HEK293 (cell line): ENCODE results near the gene CREB5.

ENCODE experiments used
- CTCF ChIA-PET: fragments of 350-600 bp; formaldehyde crosslinking; extraction: SDS; loops from one replicate; lab custom pipeline; 2021; ENCODE audit warnings: antibody characterized with exemption; lab: Yijun Ruan, JAX
- POLR2A ChIA-PET: fragments of 300-600 bp; formaldehyde crosslinking; extraction: SDS; loops from one replicate; lab custom pipeline; 2020; ENCODE audit warnings: antibody characterized with exemption, inconsistent platforms; lab: Yijun Ruan, JAX
- H3K27ac ChIP-seq: fragments of 200-500 bp; sonication (Bioruptor generic); 2 replicates; pipeline ENCODE4 v1.5.1; 2014; ENCODE audit warnings: low read depth, low read length, control low read depth, inconsistent platforms; ENCODE audit errors: extremely low read depth
- H3K36me3 ChIP-seq, 2 experiments: fragments of 200-500 bp in 1 of 2; sonication (Bioruptor generic) in 1 of 2; 1 replicate in 1 of 2; 2 replicates in 1 of 2; pipeline ENCODE4 v1.5.1; 2014 to 2017; ENCODE audit warnings: inconsistent platforms in 2 of 2, low read length in 2 of 2; ENCODE audit not compliant: control insufficient read depth in 2 of 2, insufficient read depth in 1 of 2
- H3K4me1 ChIP-seq: fragments of 200-500 bp; sonication (Bioruptor generic); 2 replicates; pipeline ENCODE4 v1.5.1; 2014; ENCODE audit warnings: mild to moderate bottlenecking, low read length, inconsistent platforms; ENCODE audit not compliant: control insufficient read depth, insufficient read depth
- H3K4me3 ChIP-seq: 2 replicates; pipeline ENCODE4 v1.5.1; 2011; ENCODE audit warnings: low read depth, mild to moderate bottlenecking, control low read depth, low read length, moderate library complexity
- H3K9me3 ChIP-seq: fragments of 200-500 bp; sonication (Bioruptor generic); 2 replicates; pipeline ENCODE4 v1.5.1; 2014; ENCODE audit warnings: low read depth, low read length, inconsistent platforms; ENCODE audit not compliant: control insufficient read depth, insufficient read depth
- BCL11A ChIP-seq: fragments of 450-650 bp; formaldehyde crosslinking; IDR thresholded peaks from 2 replicates; pipeline ENCODE4 v1.5.1; 2016; ENCODE audit warnings: low read depth, missing biosample characterization, missing genetic modification characterization
- EGR2 ChIP-seq: fragments of 450-650 bp; formaldehyde crosslinking; IDR thresholded peaks from 2 replicates; pipeline ENCODE4 v1.5.1; 2016; ENCODE audit warnings: low read depth, missing biosample characterization, missing genetic modification characterization
- GFI1B ChIP-seq: fragments of 450-650 bp; formaldehyde crosslinking; IDR thresholded peaks from 2 replicates; pipeline ENCODE4 v1.5.1; 2016; ENCODE audit warnings: missing biosample characterization, missing genetic modification characterization
- SCRT2 ChIP-seq: fragments of 450-650 bp; formaldehyde crosslinking; IDR thresholded peaks from 2 replicates; pipeline ENCODE4 v1.5.1; 2016; ENCODE audit warnings: missing biosample characterization, missing genetic modification characterization
- TCF7L2 ChIP-seq: IDR thresholded peaks from 2 replicates; pipeline ENCODE4 v1.6.1; 2011; ENCODE audit warnings: low read depth, mild to moderate bottlenecking, inconsistent platforms, low read length, moderate library complexity, borderline replicate concordance
- ZBTB1 ChIP-seq: fragments of 450-650 bp; formaldehyde crosslinking; IDR thresholded peaks from 2 replicates; pipeline ENCODE4 v1.5.1; 2016; ENCODE audit warnings: missing biosample characterization, missing genetic modification characterization
- ZFP41 ChIP-seq: fragments of 450-650 bp; formaldehyde crosslinking; IDR thresholded peaks from 2 replicates; pipeline ENCODE4 v1.5.1; 2016; ENCODE audit warnings: missing biosample characterization, missing genetic modification characterization, borderline replicate concordance
- ZNF132 ChIP-seq: fragments of 450-650 bp; formaldehyde crosslinking; IDR thresholded peaks from 2 replicates; pipeline ENCODE4 v1.5.1; 2017; ENCODE audit warnings: missing biosample characterization, missing genetic modification characterization, borderline replicate concordance
- ZNF140 ChIP-seq: fragments of 450-650 bp; formaldehyde crosslinking; IDR thresholded peaks from 2 replicates; pipeline ENCODE4 v1.5.1; 2016; ENCODE audit warnings: missing biosample characterization, missing genetic modification characterization
- ZNF248 ChIP-seq: fragments of 450-650 bp; formaldehyde crosslinking; IDR thresholded peaks from 2 replicates; pipeline ENCODE4 v1.5.1; 2017; ENCODE audit warnings: missing biosample characterization, missing genetic modification characterization
- ZNF354C ChIP-seq: fragments of 450-650 bp; formaldehyde crosslinking; IDR thresholded peaks from 2 replicates; pipeline ENCODE4 v1.5.1; 2016; ENCODE audit warnings: missing biosample characterization, missing genetic modification characterization, low read depth, borderline replicate concordance
- ZNF404 ChIP-seq: fragments of 450-650 bp; formaldehyde crosslinking; IDR thresholded peaks from 2 replicates; pipeline ENCODE4 v1.5.1; 2017; ENCODE audit warnings: missing biosample characterization, missing genetic modification characterization
- ZNF501 ChIP-seq: fragments of 450-650 bp; formaldehyde crosslinking; IDR thresholded peaks from 2 replicates; pipeline ENCODE4 v1.5.1; 2016; ENCODE audit warnings: missing biosample characterization, missing genetic modification characterization
- ZNF514 ChIP-seq: fragments of 450-650 bp; formaldehyde crosslinking; IDR thresholded peaks from 2 replicates; pipeline ENCODE4 v1.5.1; 2016; ENCODE audit warnings: missing biosample characterization, missing genetic modification characterization
- ZNF555 ChIP-seq: fragments of 450-650 bp; formaldehyde crosslinking; conservative IDR thresholded peaks from 2 replicates; pipeline ENCODE4 v1.5.1; 2017; ENCODE audit warnings: missing biosample characterization, mild to moderate bottlenecking, missing genetic modification characterization, inconsistent platforms
- ZNF558 ChIP-seq: fragments of 450-650 bp; formaldehyde crosslinking; IDR thresholded peaks from 2 replicates; pipeline ENCODE4 v1.5.1; 2016; ENCODE audit warnings: missing biosample characterization, missing genetic modification characterization
- ZNF654 ChIP-seq: fragments of 450-650 bp; formaldehyde crosslinking; IDR thresholded peaks from 2 replicates; pipeline ENCODE4 v1.5.1; 2016; ENCODE audit warnings: low read depth, missing biosample characterization, missing genetic modification characterization
- ZNF785 ChIP-seq: fragments of 450-650 bp; formaldehyde crosslinking; IDR thresholded peaks from 2 replicates; pipeline ENCODE4 v1.5.1; 2016; ENCODE audit warnings: missing biosample characterization, missing genetic modification characterization
- ZNF830 ChIP-seq: fragments of 450-650 bp; IDR thresholded peaks from 2 replicates; pipeline ENCODE4 v1.5.0; 2018; ENCODE audit warnings: missing biosample characterization, missing genetic modification characterization, low read depth, mild to moderate bottlenecking, moderate library complexity
- TF ChIP-seq, protein P1 (sequence below): fragments of 450-650 bp; formaldehyde crosslinking; IDR thresholded peaks from 2 replicates; pipeline ENCODE4 v1.5.1; 2016; ENCODE audit warnings: missing biosample characterization, missing genetic modification characterization
- TF ChIP-seq, protein P2 (sequence below): fragments of 450-650 bp; formaldehyde crosslinking; IDR thresholded peaks from 2 replicates; pipeline ENCODE4 v1.5.1; 2016; ENCODE audit warnings: missing biosample characterization, missing genetic modification characterization
- TF ChIP-seq, protein P3 (sequence below): fragments of 450-650 bp; formaldehyde crosslinking; IDR thresholded peaks from 2 replicates; pipeline ENCODE4 v1.5.1; 2016; ENCODE audit warnings: missing biosample characterization, missing genetic modification characterization
- TF ChIP-seq, protein P4 (sequence below): fragments of 450-650 bp; formaldehyde crosslinking; IDR thresholded peaks from 2 replicates; pipeline ENCODE4 v1.5.1; 2017; ENCODE audit warnings: missing biosample characterization, mild to moderate bottlenecking, missing genetic modification characterization, moderate library complexity
- TF ChIP-seq, protein P5 (sequence below): fragments of 450-650 bp; formaldehyde crosslinking; IDR thresholded peaks from 2 replicates; pipeline ENCODE4 v1.5.1; 2016; ENCODE audit warnings: missing biosample characterization, missing genetic modification characterization, low read depth

The CREB5 gene

DNA sequence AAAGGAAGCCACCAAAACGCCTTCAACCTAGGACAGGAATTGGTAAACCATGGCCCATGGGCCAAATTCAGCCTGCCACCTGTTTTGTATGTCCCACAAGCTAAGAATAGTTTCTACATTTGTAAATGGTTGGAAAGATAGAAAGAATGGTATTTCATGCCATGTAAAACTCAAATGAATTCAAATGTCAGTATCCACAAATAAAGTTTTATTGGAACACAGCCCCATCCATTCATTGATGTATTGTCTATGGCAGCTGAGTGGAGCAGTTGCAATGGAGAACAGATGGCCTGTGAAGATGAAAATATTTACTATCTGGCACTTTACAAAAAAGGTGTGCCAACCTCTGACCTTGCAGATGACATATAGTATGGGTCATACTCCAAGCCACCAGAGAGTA lies 236.9 kb downstream of the CREB5 start:
- H3K4me3 ChIP-seq, result no peak overlapping the region
- ChIA-PET POLR2A (no interaction called here), CTCF (no interaction called here)
- H3K36me3 ChIP-seq, result no peaks in the 10 kb centered on the region
- no peaks in the 10 kb centered on the region for H3K4me1 ChIP-seq
- H3K9me3 ChIP-seq, result no peaks in the 10 kb centered on the region
- no peak overlapping the region for H3K27ac ChIP-seq
- TF ChIP-seq ZNF654 (tag by site-specific recombination) (no peak), GFI1B (tag by site-specific recombination) (no peak), EGR2 (tag by site-specific recombination) (no peak), ZNF248 (tag by site-specific recombination) (no peak), ZNF132 (tag by site-specific recombination) (no peak), ZNF830 (tag by site-specific recombination) (no peak), ZBTB1 (tag by site-specific recombination) (no peak), ZFP41 (tag by site-specific recombination) (no peak)
- TF ChIP-seq, protein P1, sequence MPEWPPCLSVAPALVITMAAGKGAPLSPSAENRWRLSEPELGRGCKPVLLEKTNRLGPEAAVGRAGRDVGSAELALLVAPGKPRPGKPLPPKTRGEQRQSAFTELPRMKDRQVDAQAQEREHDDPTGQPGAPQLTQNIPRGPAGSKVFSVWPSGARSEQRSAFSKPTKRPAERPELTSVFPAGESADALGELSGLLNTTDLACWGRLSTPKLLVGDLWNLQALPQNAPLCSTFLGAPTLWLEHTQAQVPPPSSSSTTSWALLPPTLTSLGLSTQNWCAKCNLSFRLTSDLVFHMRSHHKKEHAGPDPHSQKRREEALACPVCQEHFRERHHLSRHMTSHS (tag by site-specific recombination), result no peak
- TF ChIP-seq, protein P2, sequence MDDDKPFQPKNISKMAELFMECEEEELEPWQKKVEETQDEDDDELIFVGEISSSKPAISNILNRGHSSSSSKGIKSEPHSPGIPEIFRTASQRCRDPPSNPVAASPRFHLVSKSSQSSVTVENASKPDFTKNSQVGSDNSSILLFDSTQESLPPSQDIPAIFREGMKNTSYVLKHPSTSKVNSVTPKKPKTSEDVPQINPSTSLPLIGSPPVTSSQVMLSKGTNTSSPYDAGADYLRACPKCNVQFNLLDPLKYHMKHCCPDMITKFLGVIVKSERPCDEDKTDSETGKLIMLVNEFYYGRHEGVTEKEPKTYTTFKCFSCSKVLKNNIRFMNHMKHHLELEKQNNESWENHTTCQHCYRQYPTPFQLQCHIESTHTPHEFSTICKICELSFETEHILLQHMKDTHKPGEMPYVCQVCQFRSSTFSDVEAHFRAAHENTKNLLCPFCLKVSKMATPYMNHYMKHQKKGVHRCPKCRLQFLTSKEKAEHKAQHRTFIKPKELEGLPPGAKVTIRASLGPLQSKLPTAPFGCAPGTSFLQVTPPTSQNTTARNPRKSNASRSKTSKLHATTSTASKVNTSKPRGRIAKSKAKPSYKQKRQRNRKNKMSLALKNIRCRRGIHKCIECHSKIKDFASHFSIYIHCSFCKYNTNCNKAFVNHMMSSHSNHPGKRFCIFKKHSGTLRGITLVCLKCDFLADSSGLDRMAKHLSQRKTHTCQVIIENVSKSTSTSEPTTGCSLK (tag by site-specific recombination), result no peak

DNA sequence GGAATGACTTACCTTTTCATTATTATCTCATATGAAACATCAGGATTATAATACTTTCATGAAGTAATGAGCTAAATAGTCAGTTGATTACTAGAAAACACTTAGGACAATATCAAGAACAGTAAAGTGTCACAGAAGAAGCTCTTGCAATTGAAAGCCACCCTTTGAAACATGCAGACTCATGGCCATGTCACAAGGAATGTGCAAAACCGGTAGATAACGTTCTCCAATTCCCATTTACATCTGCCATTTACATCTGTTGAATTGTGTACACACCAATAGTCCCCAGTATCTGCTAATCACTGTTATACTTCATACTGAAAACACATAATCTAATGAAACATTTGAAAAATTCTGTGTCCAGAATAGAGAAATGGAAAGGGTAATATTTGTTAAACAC lies 237.5 kb downstream of the CREB5 start:
- CTCF ChIA-PET, result no interaction called here
- Histone ChIP-seq H3K36me3 (no peaks in the 10 kb centered on the region), H3K4me1 (no peaks in the 10 kb centered on the region), H3K4me3 (no peak overlapping the region), H3K27ac (no peak overlapping the region), H3K9me3 (no peaks in the 10 kb centered on the region)
- POLR2A ChIA-PET, result no interaction called here
- no peak for TF ChIP-seq TCF7L2

DNA sequence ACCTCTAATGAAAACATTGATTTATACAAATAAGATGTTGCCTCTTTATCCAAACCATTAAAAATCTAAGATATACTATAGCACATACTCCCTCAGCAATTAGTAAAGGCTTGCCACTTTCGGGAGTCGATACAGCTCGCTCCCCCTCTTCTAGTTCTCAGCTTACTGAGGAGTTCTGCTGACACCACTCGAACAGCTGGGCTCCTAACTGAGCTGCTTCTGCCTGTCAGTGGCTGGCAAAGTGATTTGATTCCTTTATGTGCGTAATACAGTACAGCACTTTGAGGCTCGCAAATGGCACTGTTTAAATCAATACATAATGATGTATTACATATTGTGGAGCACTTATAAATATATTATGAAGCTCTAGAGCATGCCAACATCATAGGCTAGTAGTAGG lies 241.8 kb downstream of the CREB5 start:
- H3K9me3 ChIP-seq, result no peaks in the 10 kb centered on the region; the same call in 1 of the 2 replicates
- no peaks in the 10 kb centered on the region for H3K36me3 ChIP-seq
- H3K4me1 ChIP-seq, result no peaks in the 10 kb centered on the region
- H3K27ac ChIP-seq, result no peak overlapping the region
- no peak overlapping the region for H3K4me3 ChIP-seq
- ChIA-PET CTCF (interaction anchor here (1.0 to 1.3 kb wide), 2 partner anchors 10 to 21 kb away, joined by 3 read pairs; no protein-coding TSS in a partner anchor), POLR2A (interaction anchor here (0.5 kb wide), 1 partner anchor 122 kb away, joined by 3 read pairs; no protein-coding TSS in a partner anchor)
- TF ChIP-seq ZNF501 (tag by site-specific recombination), result no peak
- no peak for TF ChIP-seq ZNF140
- TF ChIP-seq ZNF404, result no peak
- no peak for TF ChIP-seq ZNF558 (tag by site-specific recombination)
- no peak for TF ChIP-seq ZNF555 (tag by site-specific recombination)
- TF ChIP-seq ZNF514 (tag by site-specific recombination), result no peak
- no peak for TF ChIP-seq SCRT2 (tag by site-specific recombination)
- TF ChIP-seq, protein P3, sequence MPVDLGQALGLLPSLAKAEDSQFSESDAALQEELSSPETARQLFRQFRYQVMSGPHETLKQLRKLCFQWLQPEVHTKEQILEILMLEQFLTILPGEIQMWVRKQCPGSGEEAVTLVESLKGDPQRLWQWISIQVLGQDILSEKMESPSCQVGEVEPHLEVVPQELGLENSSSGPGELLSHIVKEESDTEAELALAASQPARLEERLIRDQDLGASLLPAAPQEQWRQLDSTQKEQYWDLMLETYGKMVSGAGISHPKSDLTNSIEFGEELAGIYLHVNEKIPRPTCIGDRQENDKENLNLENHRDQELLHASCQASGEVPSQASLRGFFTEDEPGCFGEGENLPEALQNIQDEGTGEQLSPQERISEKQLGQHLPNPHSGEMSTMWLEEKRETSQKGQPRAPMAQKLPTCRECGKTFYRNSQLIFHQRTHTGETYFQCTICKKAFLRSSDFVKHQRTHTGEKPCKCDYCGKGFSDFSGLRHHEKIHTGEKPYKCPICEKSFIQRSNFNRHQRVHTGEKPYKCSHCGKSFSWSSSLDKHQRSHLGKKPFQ (tag by site-specific recombination), result no peak
- TF ChIP-seq ZNF785 (tag by site-specific recombination), result no peak
- no peak for TF ChIP-seq ZNF354C
- TF ChIP-seq, protein P4, sequence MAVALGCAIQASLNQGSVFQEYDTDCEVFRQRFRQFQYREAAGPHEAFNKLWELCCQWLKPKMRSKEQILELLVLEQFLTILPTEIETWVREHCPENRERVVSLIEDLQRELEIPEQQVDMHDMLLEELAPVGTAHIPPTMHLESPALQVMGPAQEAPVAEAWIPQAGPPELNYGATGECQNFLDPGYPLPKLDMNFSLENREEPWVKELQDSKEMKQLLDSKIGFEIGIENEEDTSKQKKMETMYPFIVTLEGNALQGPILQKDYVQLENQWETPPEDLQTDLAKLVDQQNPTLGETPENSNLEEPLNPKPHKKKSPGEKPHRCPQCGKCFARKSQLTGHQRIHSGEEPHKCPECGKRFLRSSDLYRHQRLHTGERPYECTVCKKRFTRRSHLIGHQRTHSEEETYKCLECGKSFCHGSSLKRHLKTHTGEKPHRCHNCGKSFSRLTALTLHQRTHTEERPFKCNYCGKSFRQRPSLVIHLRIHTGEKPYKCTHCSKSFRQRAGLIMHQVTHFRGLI (tag by site-specific recombination), result no peak
- TF ChIP-seq, protein P5, sequence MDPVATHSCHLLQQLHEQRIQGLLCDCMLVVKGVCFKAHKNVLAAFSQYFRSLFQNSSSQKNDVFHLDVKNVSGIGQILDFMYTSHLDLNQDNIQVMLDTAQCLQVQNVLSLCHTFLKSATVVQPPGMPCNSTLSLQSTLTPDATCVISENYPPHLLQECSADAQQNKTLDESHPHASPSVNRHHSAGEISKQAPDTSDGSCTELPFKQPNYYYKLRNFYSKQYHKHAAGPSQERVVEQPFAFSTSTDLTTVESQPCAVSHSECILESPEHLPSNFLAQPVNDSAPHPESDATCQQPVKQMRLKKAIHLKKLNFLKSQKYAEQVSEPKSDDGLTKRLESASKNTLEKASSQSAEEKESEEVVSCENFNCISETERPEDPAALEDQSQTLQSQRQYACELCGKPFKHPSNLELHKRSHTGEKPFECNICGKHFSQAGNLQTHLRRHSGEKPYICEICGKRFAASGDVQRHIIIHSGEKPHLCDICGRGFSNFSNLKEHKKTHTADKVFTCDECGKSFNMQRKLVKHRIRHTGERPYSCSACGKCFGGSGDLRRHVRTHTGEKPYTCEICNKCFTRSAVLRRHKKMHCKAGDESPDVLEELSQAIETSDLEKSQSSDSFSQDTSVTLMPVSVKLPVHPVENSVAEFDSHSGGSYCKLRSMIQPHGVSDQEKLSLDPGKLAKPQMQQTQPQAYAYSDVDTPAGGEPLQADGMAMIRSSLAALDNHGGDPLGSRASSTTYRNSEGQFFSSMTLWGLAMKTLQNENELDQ (tag by site-specific recombination), result no peak
- no peak for TF ChIP-seq BCL11A (tag by site-specific recombination)
